GM12874 (cell line): ENCODE data around the gene MRPL12.

Experiments
- CTCF ChIP-seq: IDR thresholded peaks from 2 replicates; pipeline ENCODE4 v1.5.1; 2011; ENCODE audit warnings: low read depth, mild to moderate bottlenecking, control low read depth, low read length, moderate library complexity; ENCODE audit not compliant: insufficient read depth

Gene MRPL12

DNA sequence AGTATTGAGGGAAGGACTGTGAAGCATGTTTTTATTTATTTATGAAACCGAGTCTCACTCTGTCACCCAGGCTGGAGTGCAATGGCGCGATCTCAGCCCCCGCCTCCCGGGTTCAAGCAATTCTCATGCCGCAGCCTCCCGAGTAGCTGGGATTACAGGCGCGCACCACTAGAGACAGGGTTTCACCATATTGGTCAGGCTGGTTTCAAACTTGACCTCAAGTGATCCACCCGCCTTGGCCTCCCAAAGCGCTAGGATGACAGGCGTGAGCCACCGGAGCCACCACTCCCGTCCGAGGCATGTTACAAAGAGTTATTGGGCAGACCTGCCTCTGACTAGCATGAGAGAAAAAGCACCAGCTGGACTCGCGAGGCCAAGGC, 3.1 kb downstream of the MRPL12 start:
- TF ChIP-seq CTCF, result no peak

GRCh38 chr17:81706757-81707624, 3.8 kb downstream of the MRPL12 start:
- 0 out of 2 replicates have a peak, but pooled peaks have one; percentile 2 for TF ChIP-seq CTCF

DNA sequence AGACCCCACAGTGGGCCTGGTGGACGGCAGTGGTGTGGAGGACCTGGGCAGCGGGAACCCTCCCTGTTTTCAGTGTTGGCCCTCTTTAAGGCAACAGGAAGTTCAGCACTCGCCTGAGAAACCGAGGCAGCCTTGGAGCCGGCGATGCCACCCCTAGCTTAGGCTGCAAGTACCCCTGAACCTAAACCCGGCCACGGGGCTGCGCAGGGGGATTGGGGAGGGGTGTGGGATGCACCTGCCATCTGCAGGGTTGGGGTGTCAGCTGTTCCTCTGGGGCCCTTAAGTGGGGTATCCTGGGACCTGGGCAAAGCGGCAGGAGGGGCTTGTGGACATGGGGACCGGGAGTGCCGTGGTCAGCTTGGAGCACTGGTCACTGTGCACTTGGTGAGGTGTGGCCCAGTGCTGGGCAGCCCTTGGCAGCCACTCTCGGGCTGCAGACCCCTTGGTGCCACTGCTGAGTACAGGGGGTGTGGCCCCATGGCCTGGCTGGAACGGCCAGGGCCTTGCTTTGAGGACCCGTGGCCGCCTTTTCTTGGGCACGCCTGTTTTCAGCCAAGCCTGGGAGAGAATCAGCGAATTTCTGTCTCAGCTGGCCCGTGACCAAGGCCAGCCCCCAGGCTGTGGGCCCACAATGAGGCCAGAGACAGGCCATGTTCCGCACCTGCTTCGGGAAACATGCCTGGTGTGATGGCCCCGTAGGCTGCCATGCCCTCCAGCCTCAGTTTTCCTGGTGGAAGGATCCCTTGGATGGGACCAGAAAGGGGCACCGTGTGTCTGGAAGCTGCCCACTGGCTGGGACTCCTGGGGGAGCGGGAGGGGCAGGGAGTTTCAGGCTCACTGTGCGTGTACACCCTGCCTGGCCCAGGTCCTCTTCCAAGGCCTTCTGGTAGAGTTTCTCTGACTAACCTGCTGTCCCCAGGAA, 4.8 kb downstream of the MRPL12 start:
- no peak for TF ChIP-seq CTCF

DNA sequence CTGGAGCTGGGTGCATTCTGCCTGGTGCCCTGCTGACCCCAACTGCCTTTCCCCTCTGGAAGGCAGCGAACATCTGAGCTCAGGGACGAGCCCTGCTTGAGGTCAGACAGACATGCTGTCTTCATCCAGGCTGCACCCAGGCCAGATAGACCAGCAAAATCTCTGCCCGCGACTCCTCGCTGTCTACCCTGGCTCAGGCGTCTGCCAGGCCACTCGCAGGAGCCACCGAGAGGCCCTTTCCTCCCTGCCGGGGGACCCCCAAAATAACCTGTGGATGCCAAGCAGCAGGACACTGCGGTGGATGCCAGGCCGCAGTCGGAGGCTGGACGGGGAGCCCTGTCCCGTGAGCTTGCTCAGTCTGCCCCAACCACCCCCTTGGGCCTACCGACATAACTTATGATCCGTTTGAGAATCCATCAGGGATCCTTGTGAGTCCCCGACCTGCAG, 5.6 kb downstream of the MRPL12 start:
- TF ChIP-seq CTCF, result no peak

- TF ChIP-seq CTCF, result no peak
These were observed 7.5 kb downstream of the MRPL12 start for GRCh38 chr17:81710514-81711308.

DNA sequence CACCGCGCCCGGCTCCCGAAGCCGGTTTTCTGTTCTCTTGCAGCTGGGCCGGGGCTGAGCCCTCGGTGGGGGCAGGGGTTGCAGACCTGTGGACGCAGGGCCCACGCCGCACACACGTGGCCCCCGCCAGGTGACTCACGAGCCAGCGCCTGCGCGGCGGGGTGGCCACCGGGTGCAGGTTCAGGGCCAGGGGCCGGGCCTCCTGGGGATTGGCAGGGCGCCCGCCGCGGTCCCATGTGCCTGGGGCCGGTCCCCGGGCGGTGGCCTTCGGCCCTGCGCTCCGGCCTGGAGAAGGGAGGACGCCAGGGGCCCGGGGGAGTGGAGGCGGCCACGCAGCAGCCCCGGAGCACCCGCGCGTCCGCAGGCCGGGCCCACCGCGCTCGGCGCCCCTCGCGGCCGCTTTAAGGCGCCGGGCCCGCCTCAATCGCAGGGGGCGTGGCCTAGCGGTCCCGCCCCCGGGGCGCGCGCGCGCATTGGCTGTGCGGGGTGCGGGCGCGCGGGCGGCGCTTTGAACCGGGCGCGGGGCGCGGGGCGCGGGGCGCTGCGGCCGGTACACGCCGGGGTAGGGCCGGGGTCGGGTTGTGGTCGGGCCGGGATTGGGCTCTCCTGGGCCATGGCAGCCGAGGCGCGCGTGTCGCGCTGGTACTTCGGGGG, 8.8 kb downstream of the MRPL12 start, which contains the start of gene SLC25A10:
TSS of gene SLC25A10 (plus strand) at position 471 of the 654 bp plus-strand sequence. CDS start at position 614, 143 bp downstream.
- TF ChIP-seq CTCF, result no peak
